HepG2 (cell line): ENCODE data around the gene SMIM12. TPM values are rescaled to one million over a fixed set of nuclear protein-coding genes. Genes with fewer than 3 reads are reported as not detected.
A peak's percentile ranks its signal among the peaks of the same experiment; 100 is the strongest.

Experiments
- ATAC-seq: fragments of 200-7000 bp; cut with Tn5 transposase; 3 replicates; pipeline ENCODE4 v1.9.1; 2020; ENCODE audit warnings: mild to moderate bottlenecking, moderate library complexity
- BruUV-seq: library from RNA; stranded (reverse); fragments of 400-500 nt; replicated peaks from 2 replicates; lab custom pipeline; 2021; lab: Mats Ljungman, UMichigan
- CTCF ChIA-PET: fragments of 300-600 bp; formaldehyde crosslinking; extraction: SDS; loops from one replicate; lab custom pipeline; 2021; ENCODE audit warnings: low total read pairs, inconsistent platforms, low intra/inter-chr PET ratio; lab: Yijun Ruan, JAX
- POLR2A ChIA-PET: fragments of 350-600 bp; sonication (Branson Sonifier 250); formaldehyde crosslinking; loops from one replicate; lab custom pipeline; 2020; ENCODE audit warnings: antibody characterized with exemption, inconsistent platforms; lab: Yijun Ruan, JAX
- DNase-seq: peaks from one replicate; pipeline ENCODE4 v3.0.0-alpha.2; 2015; ENCODE audit warnings: low spot score
- FAIRE-seq: peaks from 3 replicates; lab custom pipeline; 2011; peaks lifted over from hg19 to GRCh38; lab: Jason Lieb, UNC
- H2AFZ ChIP-seq: one replicate; pipeline ENCODE4 v1.6.1; 2011; ENCODE audit warnings: low read length, inconsistent platforms
- H3K27ac ChIP-seq: fragments of 300-600 bp; 3 replicates; pipeline ENCODE4 v1.8.0; 2011; ENCODE audit warnings: mixed run types, mild to moderate bottlenecking, mixed read lengths, low read length, inconsistent platforms; ENCODE audit not compliant: insufficient read depth; ENCODE audit errors: extremely low read length
- H3K27me3 ChIP-seq, 2 experiments: fragments of 200-600 bp in 1 of 2; 2 replicates in 1 of 2; 3 replicates in 1 of 2; pipeline versions ENCODE4 v1.6.0 to v1.8.0; 2011; ENCODE audit warnings: low read length in 2 of 2, mild to moderate bottlenecking in 2 of 2, moderate library complexity in 2 of 2, inconsistent platforms in 1 of 2; ENCODE audit not compliant: insufficient read depth in 2 of 2, control insufficient read depth in 1 of 2
- H3K36me3 ChIP-seq, 2 experiments: fragments of 200-600 bp in 1 of 2; replicated peaks in 1 of 2; 2 replicates in 1 of 2; 3 replicates in 1 of 2; pipeline versions ENCODE4 v1.5.1 to v1.8.0; 2011; ENCODE audit warnings: low read length in 2 of 2, inconsistent platforms in 1 of 2; ENCODE audit not compliant: insufficient read depth in 2 of 2, control insufficient read depth in 1 of 2
- H3K4me1 ChIP-seq: 2 replicates; pipeline ENCODE4 v1.5.1; 2012; ENCODE audit warnings: low read length, inconsistent platforms; ENCODE audit not compliant: insufficient read depth
- H3K4me2 ChIP-seq: 2 replicates; pipeline ENCODE4 v1.6.0; 2011; ENCODE audit warnings: low read depth, low read length, inconsistent platforms
- H3K4me3 ChIP-seq, 3 experiments: fragments of 200-600 bp in 1 of 3; sonication (generic), shearing (Covaris generic) in 1 of 3; replicated peaks in 1 of 3; 2 replicates each; pipeline ENCODE4 v1.5.1; 2011 to 2016; ENCODE audit warnings: low read length in 3 of 3, inconsistent platforms in 2 of 3, low read depth in 2 of 3, mild to moderate bottlenecking in 2 of 3, control low read depth in 1 of 3, mixed read lengths in 1 of 3; ENCODE audit not compliant: insufficient read depth in 1 of 3
- H3K79me2 ChIP-seq: one replicate; pipeline ENCODE4 v1.6.1; 2011; ENCODE audit warnings: low read length, inconsistent platforms; ENCODE audit not compliant: insufficient read depth
- H3K9ac ChIP-seq: 2 replicates; pipeline ENCODE4 v1.6.0; 2011; ENCODE audit warnings: mild to moderate bottlenecking, low read depth, low read length, inconsistent platforms; ENCODE audit not compliant: insufficient read depth
- H3K9me3 ChIP-seq: 2 replicates; pipeline ENCODE4 v1.5.1; 2012; ENCODE audit warnings: mild to moderate bottlenecking, low read length
- H4K20me1 ChIP-seq: 2 replicates; pipeline ENCODE4 v1.6.0; 2011; ENCODE audit warnings: inconsistent platforms, mild to moderate bottlenecking, low read length, moderate library complexity; ENCODE audit not compliant: insufficient read depth
- AHR ChIP-seq: IDR thresholded peaks from 2 replicates; pipeline ENCODE4 v1.6.1; 2018; ENCODE audit warnings: missing genetic modification reagents, missing compliant biosample characterization
- KAT8 ChIP-seq: IDR thresholded peaks from 2 replicates; pipeline ENCODE4 v1.6.1; 2016; ENCODE audit warnings: missing genetic modification reagents, missing compliant biosample characterization
- MBNL3 ChIP-seq: fragments of 250-450 bp; sonication (Bioruptor Pico); conservative IDR thresholded peaks from 2 replicates; pipeline ENCODE4 v1.8.0; 2022; ENCODE audit warnings: mild to moderate bottlenecking, inconsistent platforms
- NR2F6 ChIP-seq, 2 experiments: IDR thresholded peaks; 2 replicates each; pipeline ENCODE4 v1.6.1; 2016; ENCODE audit warnings: antibody characterized with exemption in 1 of 2, mild to moderate bottlenecking in 1 of 2
- ZBTB25 ChIP-seq: IDR thresholded peaks from 2 replicates; pipeline ENCODE4 v1.6.1; 2018; ENCODE audit warnings: missing genetic modification reagents
- ZNF264 ChIP-seq: sonication (generic); formaldehyde crosslinking; IDR thresholded peaks from 2 replicates; pipeline ENCODE4 v1.4.0; 2020; ENCODE audit warnings: missing genetic modification reagents
- ZNF687 ChIP-seq: sonication (generic); formaldehyde crosslinking; IDR thresholded peaks from 2 replicates; pipeline ENCODE4 v1.5.1; 2020; ENCODE audit warnings: mild to moderate bottlenecking, missing genetic modification reagents, moderate library complexity
- ZNF740 ChIP-seq: sonication (generic); formaldehyde crosslinking; IDR thresholded peaks from 2 replicates; pipeline ENCODE4 v1.4.0; 2020; ENCODE audit warnings: missing genetic modification reagents
- WGBS: methylation state at CpG from one replicate; pipeline ENCODE4 v1.1.6; 2017; ENCODE audit warnings: low lambda C conversion rate; 5-methylcytosine and 5-hydroxymethylcytosine counted together
- in situ Hi-C: cut with HindIII; loops from 2 replicates; pipeline ENCODE4 v1.10.0; 2017; ENCODE audit warnings: low pct_unique_long_range_greater_than_20kb; ENCODE audit not compliant: extremely low pct_ligation_motif_present
- intact Hi-C: fragments of 100-400 bp; cut with micrococcal nuclease; formaldehyde crosslinking; loops from one replicate; pipeline ENCODE4 v1.10.0; 2022; ENCODE audit not compliant: unreplicated experiment
- polyA plus RNA-seq, 8 experiments: library from polyadenylated mRNA; depleted of rRNA in 3 of 8; stranded (reverse) in 7 of 8; unstranded in 1 of 8; fragments of >200 nt; fragmentation: Illumina TruSeq in 4 of 8; extraction: Trizol in 4 of 8; gene quantifications; 2 replicates each; pipeline versions ENCODE4 v1.2.1 to v1.2.3, GENCODE V29; 2011 to 2016; ENCODE audit warnings: low read depth in 4 of 8, missing spikeins in 1 of 8, mixed read lengths in 1 of 8; ENCODE audit not compliant: insufficient read depth in 1 of 8
- total RNA-seq, 5 experiments: library from RNA; depleted of rRNA; stranded (reverse); fragments of >200 nt; fragmentation: Illumina TruSeq; extraction: Trizol; gene quantifications; 2 replicates each; pipeline ENCODE4 v1.2.3, GENCODE V29; 2016; ENCODE audit warnings: low read depth in 1 of 5

Gene SMIM12
- total and polyA plus RNA-seq, 2 of the 13 experiments (the other 11 are each of a cell fraction or from before 2014, with no cell fraction given): 20.1 to 41.3 TPM

GRCh38 chr1:34904236-34905097, 44.9 kb upstream of the SMIM12 start:
- no peak overlapping the region for H3K9ac ChIP-seq
- BruUV-seq: no TSS peak
- no peaks in the 10 kb centered on the region for H3K9me3 ChIP-seq
- DNase-seq (no peak), FAIRE-seq (no peak), ATAC-seq (peak; percentile 62)
- CTCF ChIA-PET: no interaction called here
- H3K4me1 ChIP-seq: no peaks in the 10 kb centered on the region
- no peak overlapping the region for H3K4me2 ChIP-seq
- H2AFZ ChIP-seq: no peak overlapping the region
- H3K4me3 ChIP-seq: no peak overlapping the region
- no peaks in the 10 kb centered on the region for H3K79me2 ChIP-seq
- no peak for TF ChIP-seq AHR (CRISPR knock-in tag)
- no peak for TF ChIP-seq KAT8 (CRISPR knock-in tag)
- TF ChIP-seq ZNF740 (CRISPR knock-in tag): no peak
- TF ChIP-seq ZNF687 (CRISPR knock-in tag): no peak
- no peak for TF ChIP-seq ZBTB25 (CRISPR knock-in tag)
- TF ChIP-seq ZNF264 (CRISPR knock-in tag): no peak
- no peak for TF ChIP-seq NR2F6 (IDR thresholded peaks at IDR 0.05)
- TF ChIP-seq NR2F6 (CRISPR knock-in tag; IDR thresholded peaks at IDR 0.05): no peak
- no peak for TF ChIP-seq MBNL3 (CRISPR knock-in tag)
- in situ Hi-C loops: no loop called here
- intact Hi-C loops: no loop called here
- 34% methylated on average over 15 of the region's 33 CpGs for WGBS
- H3K36me3 ChIP-seq: no peaks in the 10 kb centered on the region
- POLR2A ChIA-PET: no interaction called here
- peaks cover 4 to 49% of the 10 kb centered on the region in 2 experiments; a peak in 4 of 5 replicates for H3K27me3 ChIP-seq
- no peaks in the 10 kb centered on the region for H4K20me1 ChIP-seq
- H3K27ac ChIP-seq: no peak overlapping the region
